Stomach (tissue), 4 donors: ENCODE results near the gene JMJD7.

ENCODE experiments used
- POLR2A ChIP-seq, 4 donors: fragments of 450-650 bp; IDR thresholded peaks; one replicate each; pipeline ENCODE4 v1.6.1; 2016; ENCODE audit warnings: antibody characterized with exemption in 4 of 4, control low read depth in 2 of 4, mild to moderate bottlenecking in 1 of 4, moderate library complexity in 1 of 4
- POLR2AphosphoS5 ChIP-seq, 3 donors: sonication (generic); formaldehyde crosslinking; IDR thresholded peaks; one replicate each; pipeline ENCODE4 v1.6.1; 2016; ENCODE audit warnings: antibody characterized with exemption in 3 of 3
- TF ChIP-seq, protein P1 (sequence below), 7 experiments: fragments of 450-650 bp in 4 of 7; fragments of 200-600 bp in 3 of 7; sonication (generic) in 3 of 7; IDR thresholded peaks; one replicate each; pipeline ENCODE4 v1.5.1; 2016 to 2019; ENCODE audit warnings: antibody characterized with exemption in 7 of 7, control low read depth in 2 of 7, mild to moderate bottlenecking in 1 of 7

DNA sequence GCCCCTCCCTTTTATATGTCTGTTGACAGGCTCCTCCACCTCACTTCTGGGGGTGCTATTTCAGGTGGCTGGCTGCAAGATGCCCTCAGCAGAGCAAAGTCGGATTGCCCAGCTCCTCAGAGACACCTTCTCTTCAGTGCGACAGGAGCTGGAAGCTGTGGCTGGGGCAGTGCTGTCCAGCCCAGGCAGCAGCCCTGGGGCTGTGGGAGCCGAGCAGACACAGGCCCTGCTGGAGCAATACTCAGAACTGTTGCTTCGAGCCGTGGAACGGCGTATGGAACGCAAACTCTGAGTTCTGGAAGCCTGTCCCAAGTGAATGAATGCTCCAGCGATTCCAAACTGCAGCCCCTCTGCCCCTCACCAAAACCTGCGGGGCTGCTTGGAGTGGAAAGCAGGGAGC lies 2.7 kb upstream of the JMJD7 start:
- TF ChIP-seq, protein P1, sequence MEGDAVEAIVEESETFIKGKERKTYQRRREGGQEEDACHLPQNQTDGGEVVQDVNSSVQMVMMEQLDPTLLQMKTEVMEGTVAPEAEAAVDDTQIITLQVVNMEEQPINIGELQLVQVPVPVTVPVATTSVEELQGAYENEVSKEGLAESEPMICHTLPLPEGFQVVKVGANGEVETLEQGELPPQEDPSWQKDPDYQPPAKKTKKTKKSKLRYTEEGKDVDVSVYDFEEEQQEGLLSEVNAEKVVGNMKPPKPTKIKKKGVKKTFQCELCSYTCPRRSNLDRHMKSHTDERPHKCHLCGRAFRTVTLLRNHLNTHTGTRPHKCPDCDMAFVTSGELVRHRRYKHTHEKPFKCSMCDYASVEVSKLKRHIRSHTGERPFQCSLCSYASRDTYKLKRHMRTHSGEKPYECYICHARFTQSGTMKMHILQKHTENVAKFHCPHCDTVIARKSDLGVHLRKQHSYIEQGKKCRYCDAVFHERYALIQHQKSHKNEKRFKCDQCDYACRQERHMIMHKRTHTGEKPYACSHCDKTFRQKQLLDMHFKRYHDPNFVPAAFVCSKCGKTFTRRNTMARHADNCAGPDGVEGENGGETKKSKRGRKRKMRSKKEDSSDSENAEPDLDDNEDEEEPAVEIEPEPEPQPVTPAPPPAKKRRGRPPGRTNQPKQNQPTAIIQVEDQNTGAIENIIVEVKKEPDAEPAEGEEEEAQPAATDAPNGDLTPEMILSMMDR (IDR thresholded peaks at IDR 0.05), result no peak
- TF ChIP-seq POLR2A (IDR thresholded peaks at IDR 0.05) (no peak), POLR2AphosphoS5 (IDR thresholded peaks at IDR 0.05) (no peak)
